ENCODE measurements around the gene SPATC1L.
"Not testable (repeated sequence)": the region's sequence is repeated elsewhere in the genome, so short reads cannot be mapped to it uniquely, and the experiment has no call there.

Gene SPATC1L

GRCh38 chr21:46183910-46184624 lies at the start of gene SPATC1L:
SPATC1L (minus strand) TSS chr21:46184459; CDS start chr21:46182816, 1,643 bp downstream.
- DNase-seq, result peak; percentile 4

DNA sequence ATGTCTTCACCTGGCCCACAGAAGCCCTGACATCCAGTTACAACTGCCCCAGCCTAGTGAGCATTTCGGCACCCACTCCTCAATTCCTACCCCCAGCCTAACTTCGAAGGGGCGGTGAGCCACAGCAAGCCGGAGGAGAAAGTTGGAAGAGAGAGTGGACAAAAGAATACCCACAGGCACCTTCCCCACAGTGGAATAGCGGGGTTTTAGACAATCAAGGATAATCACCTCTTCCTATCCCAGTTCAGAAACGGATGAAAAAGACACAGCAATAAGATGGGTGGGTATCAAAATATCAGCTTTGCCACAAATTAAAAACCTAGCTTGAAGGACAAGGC lies 45.6 kb upstream of the SPATC1L start:
- DNase-seq, result no peak

DNA sequence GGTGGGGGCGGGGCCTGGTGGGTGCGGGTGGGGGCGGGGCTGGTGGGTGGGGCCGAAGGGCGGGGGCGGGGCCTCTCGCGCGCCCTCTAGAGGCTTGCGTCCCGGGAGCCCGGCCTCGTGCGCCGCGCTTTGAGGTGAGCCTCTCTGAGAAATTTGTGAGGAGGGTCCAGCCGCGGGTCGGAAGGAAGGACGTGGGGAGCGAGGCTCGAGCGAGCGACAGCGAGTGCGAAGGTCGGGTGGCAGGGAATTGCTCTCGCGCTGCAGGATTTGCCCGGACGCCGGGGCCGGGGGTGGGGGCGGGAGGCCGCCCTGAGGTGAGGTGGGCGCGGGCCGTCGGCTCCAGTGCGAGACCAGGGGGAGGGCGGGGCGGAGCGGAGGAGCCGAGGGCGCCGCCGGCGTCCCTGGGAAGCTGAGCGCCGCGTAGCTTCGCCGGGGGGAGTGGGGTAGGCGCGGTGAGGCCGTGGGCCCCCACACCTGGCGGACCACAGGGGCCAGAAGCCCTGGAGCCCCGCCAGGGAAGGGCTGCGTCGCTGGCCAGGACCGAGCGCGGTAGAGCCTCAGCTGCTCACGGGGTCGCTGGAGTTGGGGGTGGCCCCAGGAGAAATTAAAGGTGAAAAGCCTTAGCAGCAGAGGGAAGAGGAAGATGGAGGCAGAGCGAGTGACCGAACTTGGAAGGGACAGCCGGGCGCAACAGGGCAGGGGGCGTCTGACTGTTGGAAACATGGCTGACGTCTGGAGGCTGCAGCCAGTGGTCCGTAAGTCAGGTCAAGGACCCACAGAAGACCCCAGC lies 45.1 kb upstream of the SPATC1L start:
- peak; percentile 88 for DNase-seq

DNA sequence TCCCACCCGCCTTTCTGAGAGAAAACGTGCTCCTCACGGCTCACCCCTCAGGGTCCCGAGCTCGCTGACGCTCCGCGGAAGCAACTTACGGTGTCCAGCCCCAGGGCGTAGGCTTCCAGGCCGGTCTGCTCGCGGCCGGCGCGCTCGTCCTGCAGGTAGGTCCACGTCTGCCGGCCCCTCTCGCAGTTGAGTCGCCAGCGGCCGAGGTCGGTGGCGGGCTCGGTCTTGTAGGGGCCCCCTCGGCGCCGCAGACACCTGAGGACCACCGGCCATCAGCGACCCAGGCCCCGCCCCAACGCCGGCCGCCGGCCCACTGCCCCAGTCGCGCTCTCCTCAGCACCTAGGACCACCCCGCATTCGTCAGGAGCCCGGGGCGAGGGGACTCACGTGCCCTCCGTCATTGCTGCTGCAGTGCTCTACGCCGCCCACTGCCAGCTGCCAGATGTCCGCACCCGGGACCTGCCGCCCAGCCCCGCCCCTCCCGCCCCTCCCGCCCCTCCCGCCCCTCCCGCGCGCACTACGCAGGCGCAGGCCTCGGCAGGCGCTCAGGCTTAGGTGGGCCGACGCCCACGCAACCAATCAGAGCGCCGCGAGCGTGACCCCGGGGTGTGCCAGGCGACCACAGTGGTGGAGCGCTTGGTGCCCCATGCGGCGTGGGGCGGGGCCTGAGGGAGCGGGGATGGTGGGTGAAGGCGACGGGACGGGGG lies 44.2 kb upstream of the SPATC1L start, which contains the start of gene LSS:
Gene LSS (minus strand): TSS at position 430 of the 707 bp plus-strand sequence. CDS start 29 bp downstream, at position 401.
- peak; percentile 95 for DNase-seq

- DNase-seq, result no peak
These were observed 43.6 kb upstream of the SPATC1L start for GRCh38 chr21:46227811-46228344.

DNA sequence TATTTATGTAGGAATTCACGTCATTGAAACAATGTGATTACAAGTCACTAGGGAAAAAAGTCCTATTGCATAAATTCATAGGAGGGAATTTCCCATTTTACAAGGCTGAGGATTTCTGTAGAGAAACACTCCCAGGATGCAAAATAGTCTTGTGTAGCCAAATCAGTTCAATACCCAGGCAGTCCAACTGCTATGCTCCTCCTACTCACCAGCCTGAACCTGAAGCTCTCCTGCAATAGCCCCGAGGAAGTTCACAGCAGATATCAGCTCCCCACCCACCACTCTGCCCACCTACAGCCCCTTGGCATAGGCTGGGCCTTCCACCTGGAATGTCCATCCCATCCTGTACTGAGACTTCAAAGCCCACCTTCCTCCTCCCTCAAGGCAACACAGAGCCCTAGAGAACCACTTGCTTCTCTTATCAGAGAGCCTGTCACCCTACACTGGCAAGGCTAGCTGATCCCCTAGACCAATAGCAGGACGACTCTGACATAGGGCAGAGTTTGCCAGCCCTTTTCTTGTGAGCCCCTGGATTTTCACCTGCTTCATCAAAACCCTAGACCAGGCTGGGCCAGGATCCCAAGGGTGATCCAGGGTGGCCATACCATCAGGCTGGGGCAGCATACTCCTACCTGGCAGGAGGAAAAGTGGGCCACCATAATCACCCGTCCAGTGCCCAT lies 42.8 kb upstream of the SPATC1L start:
- DNase-seq, result no peak

- no peak for DNase-seq
These were observed 41.9 kb upstream of the SPATC1L start for GRCh38 chr21:46226146-46226545.

DNA sequence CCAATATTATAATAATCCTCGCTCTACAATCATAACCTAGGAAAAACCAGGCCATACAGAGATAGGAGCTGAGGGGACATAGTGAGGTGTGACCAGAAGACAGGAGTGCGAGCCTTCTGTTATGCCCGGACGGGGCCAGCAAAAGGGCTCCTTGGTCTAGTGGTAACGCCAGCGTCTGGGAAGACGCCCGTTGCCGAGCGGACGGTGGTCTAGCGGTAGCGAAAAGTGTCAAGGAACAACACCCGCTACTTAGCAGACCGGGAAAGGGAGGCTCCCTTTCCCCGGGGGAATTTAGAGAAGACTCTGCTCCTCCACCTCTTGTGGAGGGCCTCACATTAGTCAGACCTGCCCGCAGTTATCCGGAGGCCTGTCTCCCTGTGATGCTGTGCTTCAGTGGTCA lies 39.4 kb upstream of the SPATC1L start:
- not testable (repeated sequence) for DNase-seq

- no peak for DNase-seq
These were observed 39.0 kb upstream of the SPATC1L start for GRCh38 chr21:46223217-46223616.

DNA sequence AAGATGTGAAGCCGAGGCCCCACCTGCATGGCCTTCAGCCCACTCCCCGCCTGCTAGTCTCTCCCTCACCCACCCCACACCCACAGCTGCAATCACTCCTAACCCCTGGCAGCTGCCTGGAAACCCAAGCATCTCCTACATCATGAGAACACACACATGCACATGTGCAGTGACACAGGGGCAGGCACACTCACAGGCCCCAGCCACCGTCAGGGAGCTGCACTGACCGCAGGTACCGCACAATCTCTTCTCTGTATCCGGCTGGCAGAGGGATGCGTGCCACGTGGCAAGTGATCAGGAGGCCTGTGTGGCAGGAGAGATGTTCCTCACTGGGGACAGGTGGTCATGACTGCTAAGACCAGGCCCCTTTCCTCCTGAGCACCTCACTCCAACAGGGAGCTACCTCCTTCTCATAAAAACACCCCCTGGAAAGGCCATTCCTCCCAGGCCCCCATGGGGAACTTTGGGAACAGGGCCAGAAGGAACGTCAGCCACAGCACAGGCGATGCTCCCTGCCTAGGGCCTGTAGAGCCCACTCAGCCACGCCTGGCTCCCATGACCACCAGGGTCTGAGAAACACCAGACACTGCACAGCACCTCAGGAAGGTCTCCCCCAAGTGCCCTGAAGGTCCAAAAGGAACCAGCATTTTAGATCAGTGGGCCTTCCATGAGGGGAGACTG lies 38.3 kb upstream of the SPATC1L start:
- DNase-seq, result no peak

- DNase-seq, result no peak
These were observed 37.6 kb upstream of the SPATC1L start for GRCh38 chr21:46221664-46222435.

- DNase-seq, result no peak
These were observed 36.6 kb upstream of the SPATC1L start for GRCh38 chr21:46220847-46221246.

DNA sequence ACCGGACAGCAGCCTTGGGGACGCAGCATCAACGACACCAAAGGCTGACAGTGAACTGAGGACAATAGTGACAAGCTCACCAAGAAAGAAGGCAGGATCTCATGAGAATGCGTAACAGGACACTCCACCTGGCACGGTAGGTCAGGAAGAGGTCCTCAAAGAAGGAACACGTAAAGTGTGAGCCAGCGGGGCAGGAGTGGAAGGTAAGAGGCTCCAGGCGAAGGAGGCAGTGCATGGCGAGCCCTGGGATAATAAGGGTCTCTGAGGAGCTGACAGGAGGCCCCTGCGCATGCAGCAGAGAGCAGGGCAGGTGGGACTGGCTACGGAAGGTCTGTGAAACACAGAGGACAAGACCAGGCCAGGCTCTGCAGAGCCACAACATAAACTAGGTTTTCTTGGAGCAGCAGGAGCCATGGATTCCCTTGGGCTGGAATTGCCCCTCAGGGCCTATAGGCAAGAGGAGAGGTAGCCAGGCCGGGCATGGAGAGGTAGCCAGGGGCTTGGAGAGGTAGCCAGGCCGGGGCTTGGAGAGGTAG lies 36.1 kb upstream of the SPATC1L start:
- no peak for DNase-seq

DNA sequence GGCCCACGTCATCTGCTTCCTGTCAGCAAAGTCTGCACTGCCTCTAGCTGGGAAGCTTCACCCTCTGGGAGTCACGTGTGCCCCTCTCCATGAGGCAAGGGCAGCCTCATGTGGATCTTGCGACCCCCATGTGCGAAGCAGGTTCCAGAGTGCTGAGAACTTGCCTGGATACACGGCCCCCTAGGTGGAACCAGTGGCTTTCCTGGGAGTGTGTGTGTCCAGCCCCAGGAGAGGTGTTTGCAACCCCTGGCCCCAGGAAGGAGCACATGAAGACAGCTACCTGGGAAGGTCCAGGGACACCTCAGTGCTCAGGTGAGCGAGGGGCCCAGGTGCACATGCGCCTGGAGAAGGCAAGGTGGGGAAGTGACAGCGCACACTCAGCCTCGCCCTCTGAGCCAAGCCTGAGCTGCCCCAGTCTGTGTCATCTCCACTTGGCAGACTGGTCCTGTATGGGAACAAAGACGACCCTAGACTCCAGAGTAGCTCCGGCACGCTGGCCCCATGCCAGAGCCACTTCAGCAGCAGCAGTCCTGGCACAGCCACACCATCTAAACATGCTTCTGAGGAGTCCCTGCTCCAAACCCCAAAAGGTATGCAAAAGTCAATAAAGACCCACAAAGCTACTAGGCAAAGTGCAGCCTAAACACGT lies 35.5 kb upstream of the SPATC1L start:
- DNase-seq, result no peak

- no peak for DNase-seq
These were observed 34.8 kb upstream of the SPATC1L start for GRCh38 chr21:46218906-46219590.

- DNase-seq, result no peak
These were observed 33.4 kb upstream of the SPATC1L start for GRCh38 chr21:46217511-46218196.

- DNase-seq, result no peak
These were observed 32.0 kb upstream of the SPATC1L start for GRCh38 chr21:46216132-46216747.

GRCh38 chr21:46215436-46216131 lies 31.3 kb upstream of the SPATC1L start:
- DNase-seq, result no peak
